Tibial nerve (tissue), 4 donors: ENCODE measurements around the gene FAM131A.

Source experiments
- EP300 ChIP-seq, 2 donors: sonication (generic); formaldehyde crosslinking; IDR thresholded peaks; one replicate each; pipeline ENCODE4 v1.6.1; 2017; ENCODE audit warnings: antibody characterized with exemption in 2 of 2, mild to moderate bottlenecking in 1 of 2
- TF ChIP-seq, protein P1 (sequence below), 5 experiments: fragments of 200-600 bp in 3 of 5; fragments of 450-650 bp in 2 of 5; sonication (generic) in 3 of 5; IDR thresholded peaks; one replicate each; pipeline ENCODE4 v1.5.1; 2016 to 2019; ENCODE audit warnings: antibody characterized with exemption in 5 of 5, mild to moderate bottlenecking in 3 of 5, moderate library complexity in 2 of 5

DNA sequence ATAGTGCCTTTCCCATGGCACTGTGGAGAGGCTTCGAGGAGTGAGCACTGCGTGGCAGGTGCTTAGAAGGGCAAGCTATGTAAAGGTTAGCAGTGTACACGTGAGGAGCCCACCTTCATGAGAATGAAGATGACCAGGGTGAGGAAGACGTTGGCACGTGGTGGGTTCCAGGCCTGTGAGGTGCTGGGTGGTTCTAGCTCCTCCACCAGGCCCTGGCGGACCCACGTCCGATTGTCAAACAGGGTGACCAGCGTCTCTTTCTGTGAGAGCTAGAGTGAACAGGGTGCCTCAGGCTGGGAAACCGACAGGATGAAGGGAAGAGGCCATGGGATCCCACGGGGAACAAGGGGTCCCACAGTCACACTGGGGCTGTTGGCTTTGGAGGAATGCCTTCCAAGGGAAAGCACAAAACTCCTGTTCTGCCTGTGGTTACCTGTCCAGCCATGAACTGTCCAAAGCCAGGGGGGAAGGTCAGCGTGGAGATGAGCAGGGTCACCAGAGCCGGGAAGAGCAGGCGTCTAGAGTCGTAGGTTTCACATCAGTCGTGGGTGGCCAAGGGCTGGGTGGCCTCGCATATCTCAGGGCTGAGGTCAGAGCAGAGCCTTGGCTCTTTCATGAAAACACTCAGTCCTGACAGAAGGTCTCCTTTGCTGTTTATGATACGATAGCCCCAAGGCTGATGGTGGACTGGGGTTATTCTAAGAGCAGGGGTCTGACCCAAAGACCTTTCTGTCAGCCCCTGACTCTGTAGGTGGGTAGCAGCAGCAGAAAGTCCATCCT lies 18.1 kb downstream of the FAM131A start:
- TF ChIP-seq, protein P1, sequence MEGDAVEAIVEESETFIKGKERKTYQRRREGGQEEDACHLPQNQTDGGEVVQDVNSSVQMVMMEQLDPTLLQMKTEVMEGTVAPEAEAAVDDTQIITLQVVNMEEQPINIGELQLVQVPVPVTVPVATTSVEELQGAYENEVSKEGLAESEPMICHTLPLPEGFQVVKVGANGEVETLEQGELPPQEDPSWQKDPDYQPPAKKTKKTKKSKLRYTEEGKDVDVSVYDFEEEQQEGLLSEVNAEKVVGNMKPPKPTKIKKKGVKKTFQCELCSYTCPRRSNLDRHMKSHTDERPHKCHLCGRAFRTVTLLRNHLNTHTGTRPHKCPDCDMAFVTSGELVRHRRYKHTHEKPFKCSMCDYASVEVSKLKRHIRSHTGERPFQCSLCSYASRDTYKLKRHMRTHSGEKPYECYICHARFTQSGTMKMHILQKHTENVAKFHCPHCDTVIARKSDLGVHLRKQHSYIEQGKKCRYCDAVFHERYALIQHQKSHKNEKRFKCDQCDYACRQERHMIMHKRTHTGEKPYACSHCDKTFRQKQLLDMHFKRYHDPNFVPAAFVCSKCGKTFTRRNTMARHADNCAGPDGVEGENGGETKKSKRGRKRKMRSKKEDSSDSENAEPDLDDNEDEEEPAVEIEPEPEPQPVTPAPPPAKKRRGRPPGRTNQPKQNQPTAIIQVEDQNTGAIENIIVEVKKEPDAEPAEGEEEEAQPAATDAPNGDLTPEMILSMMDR (IDR thresholded peaks at IDR 0.05): no peak
- TF ChIP-seq EP300 (IDR thresholded peaks at IDR 0.05): peak in 1 of 2 donors; percentile 3
